ENCODE measurements around the gene SLC26A8.
"Not testable (repeated sequence)": the region's sequence is repeated elsewhere in the genome, so short reads cannot be mapped to it uniquely, and the experiment has no call there.

SLC26A8 gene

DNA sequence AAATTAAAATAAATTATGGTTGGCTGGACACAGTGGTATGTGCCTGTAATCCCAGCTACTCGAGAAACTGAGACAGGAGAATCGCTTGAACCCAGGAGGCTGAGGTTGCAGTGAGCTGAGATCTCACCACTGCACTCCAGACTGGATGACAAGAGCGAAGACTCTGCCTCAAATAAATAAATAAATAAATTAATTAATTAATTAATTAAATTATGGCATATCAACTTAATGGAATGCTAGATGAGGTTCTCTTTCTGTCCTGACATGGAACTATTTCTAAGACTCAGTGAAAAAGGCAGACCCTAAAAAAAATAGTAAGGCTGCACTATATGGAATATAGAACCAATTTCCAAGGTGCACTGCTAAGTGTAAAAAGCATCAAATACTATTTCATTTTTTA, 108.4 kb downstream of the SLC26A8 start:
- Histone ChIP-seq H3K4me3 (ENCODE audit: low read depth in 1 of 2, low read length in 2 of 2) (no peak overlapping the region), H3K36me3 (ENCODE audit: insufficient read depth, low read length) (peaks cover 70% of the 10 kb centered on the region), H3K27me3 (ENCODE audit: insufficient read depth, low read length, poor library complexity) (no peaks in the 10 kb centered on the region), H3K4me2 (ENCODE audit: insufficient read depth, low read length) (peak overlapping the region; percentile 91; the same call in 1 of the 2 replicates), H3K9me3 (ENCODE audit: insufficient read depth, low read length, severe bottlenecking) (peaks cover 13% of the 10 kb centered on the region), H3K4me1 (ENCODE audit: insufficient read depth, low read length) (peaks cover 36% of the 10 kb centered on the region), H2AFZ (ENCODE audit: low read depth, low read length) (no peak overlapping the region), H3K9ac (ENCODE audit: low read depth, low read length) (no peak overlapping the region), H4K20me1 (ENCODE audit: insufficient read depth, low read length) (peaks cover 34% of the 10 kb centered on the region), H3K79me2 (ENCODE audit: insufficient read depth, low read length) (peaks cover 91% of the 10 kb centered on the region), H3K27ac (ENCODE audit: low read length) (no peak overlapping the region)
- ATAC-seq (ENCODE audit: insufficient read depth, low read depth): no peak
- TF ChIP-seq EZH2 (IDR thresholded peaks at IDR 0.05; ENCODE audit: borderline replicate concordance, low read depth, low read length, severe bottlenecking): no peak
- DNase-seq: no peak

DNA sequence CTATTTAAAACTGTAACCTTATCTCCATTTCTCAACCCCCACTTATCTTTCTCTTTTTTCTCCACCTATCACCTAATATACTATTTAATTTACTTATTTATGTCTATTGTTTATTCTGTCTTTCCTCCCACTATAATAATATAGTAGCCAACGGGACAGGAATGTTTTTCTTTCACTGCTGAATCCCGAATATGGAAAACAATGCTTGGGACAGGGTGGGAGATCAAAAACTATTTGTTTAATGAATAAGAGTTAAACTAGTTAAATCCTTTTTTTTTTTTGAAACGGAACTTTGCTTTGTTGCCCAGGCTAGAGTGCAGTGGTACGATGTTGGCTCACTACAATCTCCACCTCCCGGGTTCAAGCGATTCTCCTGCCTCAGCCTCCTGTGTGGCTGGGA, 109.9 kb downstream of the SLC26A8 start:
- Histone ChIP-seq H2AFZ (ENCODE audit: low read depth, low read length) (no peak overlapping the region), H3K4me3 (ENCODE audit: low read depth in 1 of 2, low read length in 2 of 2) (no peak overlapping the region), H3K9me3 (ENCODE audit: insufficient read depth, low read length, severe bottlenecking) (peaks cover 27% of the 10 kb centered on the region), H3K27ac (ENCODE audit: low read length) (no peak overlapping the region), H3K4me2 (ENCODE audit: insufficient read depth, low read length) (no peak overlapping the region), H3K79me2 (ENCODE audit: insufficient read depth, low read length) (peaks cover 90% of the 10 kb centered on the region), H3K4me1 (ENCODE audit: insufficient read depth, low read length) (peaks cover 34% of the 10 kb centered on the region), H3K27me3 (ENCODE audit: insufficient read depth, low read length, poor library complexity) (no peaks in the 10 kb centered on the region), H3K36me3 (ENCODE audit: insufficient read depth, low read length) (peaks cover 78% of the 10 kb centered on the region), H4K20me1 (ENCODE audit: insufficient read depth, low read length) (peaks cover 25% of the 10 kb centered on the region), H3K9ac (ENCODE audit: low read depth, low read length) (no peak overlapping the region)
- ATAC-seq (ENCODE audit: insufficient read depth, low read depth) (no peak), DNase-seq (no peak)
- TF ChIP-seq EZH2 (IDR thresholded peaks at IDR 0.05; ENCODE audit: borderline replicate concordance, low read depth, low read length, severe bottlenecking): no peak
- TF ChIP-seq, protein P1, sequence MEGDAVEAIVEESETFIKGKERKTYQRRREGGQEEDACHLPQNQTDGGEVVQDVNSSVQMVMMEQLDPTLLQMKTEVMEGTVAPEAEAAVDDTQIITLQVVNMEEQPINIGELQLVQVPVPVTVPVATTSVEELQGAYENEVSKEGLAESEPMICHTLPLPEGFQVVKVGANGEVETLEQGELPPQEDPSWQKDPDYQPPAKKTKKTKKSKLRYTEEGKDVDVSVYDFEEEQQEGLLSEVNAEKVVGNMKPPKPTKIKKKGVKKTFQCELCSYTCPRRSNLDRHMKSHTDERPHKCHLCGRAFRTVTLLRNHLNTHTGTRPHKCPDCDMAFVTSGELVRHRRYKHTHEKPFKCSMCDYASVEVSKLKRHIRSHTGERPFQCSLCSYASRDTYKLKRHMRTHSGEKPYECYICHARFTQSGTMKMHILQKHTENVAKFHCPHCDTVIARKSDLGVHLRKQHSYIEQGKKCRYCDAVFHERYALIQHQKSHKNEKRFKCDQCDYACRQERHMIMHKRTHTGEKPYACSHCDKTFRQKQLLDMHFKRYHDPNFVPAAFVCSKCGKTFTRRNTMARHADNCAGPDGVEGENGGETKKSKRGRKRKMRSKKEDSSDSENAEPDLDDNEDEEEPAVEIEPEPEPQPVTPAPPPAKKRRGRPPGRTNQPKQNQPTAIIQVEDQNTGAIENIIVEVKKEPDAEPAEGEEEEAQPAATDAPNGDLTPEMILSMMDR (IDR thresholded peaks at IDR 0.05; ENCODE audit: borderline replicate concordance, extremely low read depth, low read length, poor library complexity, severe bottlenecking): no peak

DNA sequence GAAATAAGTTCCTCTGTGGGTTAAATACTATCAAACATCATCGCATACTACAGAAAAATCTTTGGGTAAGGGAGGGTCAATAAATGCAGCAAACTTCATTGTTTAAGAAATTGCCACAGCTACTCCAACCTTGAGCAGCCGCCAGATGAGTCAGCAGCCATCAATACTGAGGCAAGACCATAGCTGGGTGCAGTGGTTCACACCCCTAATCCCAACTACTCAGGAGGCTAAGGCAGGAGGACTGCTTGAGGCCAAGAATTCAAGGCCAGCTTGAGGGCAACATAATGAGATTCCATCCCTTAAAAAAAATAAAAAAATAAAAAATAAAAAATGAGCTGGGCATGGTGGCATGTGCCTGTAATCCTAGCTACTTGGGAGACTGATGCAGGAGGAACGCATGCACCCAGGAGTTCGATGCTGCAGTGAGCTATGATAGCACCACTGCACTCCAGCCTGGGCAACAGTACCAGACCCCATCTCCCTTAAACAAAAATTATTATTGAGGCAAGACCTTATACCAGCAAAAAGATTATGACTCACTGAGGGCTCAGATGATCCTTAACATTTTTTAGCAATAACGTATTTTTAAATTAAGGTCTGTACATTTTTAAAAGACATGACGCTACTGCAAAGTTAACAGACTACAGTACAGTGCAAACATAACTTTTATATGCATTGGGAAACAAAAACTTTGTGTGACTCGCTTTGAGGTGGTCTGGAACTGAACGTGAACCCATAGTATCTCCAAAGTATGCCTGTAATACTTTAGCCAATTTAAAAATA, 112.4 kb downstream of the SLC26A8 start:
- DNase-seq (no peak), ATAC-seq (ENCODE audit: insufficient read depth, low read depth) (no peak)
- H3K4me1 ChIP-seq (ENCODE audit: insufficient read depth, low read length): peaks cover 9% of the 10 kb centered on the region
- H3K27ac ChIP-seq (ENCODE audit: low read length): no peak overlapping the region
- no peak overlapping the region for H3K4me3 ChIP-seq (ENCODE audit: low read depth in 1 of 2, low read length in 2 of 2)
- no peaks in the 10 kb centered on the region for H3K27me3 ChIP-seq (ENCODE audit: insufficient read depth, low read length, poor library complexity)
- TF ChIP-seq, protein P1 (IDR thresholded peaks at IDR 0.05; ENCODE audit: borderline replicate concordance, extremely low read depth, low read length, poor library complexity, severe bottlenecking): no peak
- no peak for TF ChIP-seq EZH2 (IDR thresholded peaks at IDR 0.05; ENCODE audit: borderline replicate concordance, low read depth, low read length, severe bottlenecking)
- H3K9ac ChIP-seq (ENCODE audit: low read depth, low read length): no peak overlapping the region
- H3K9me3 ChIP-seq (ENCODE audit: insufficient read depth, low read length, severe bottlenecking): peaks cover 38% of the 10 kb centered on the region
- H3K79me2 ChIP-seq (ENCODE audit: insufficient read depth, low read length): peaks cover 89% of the 10 kb centered on the region
- no peak overlapping the region for H3K4me2 ChIP-seq (ENCODE audit: insufficient read depth, low read length)
- H4K20me1 ChIP-seq (ENCODE audit: insufficient read depth, low read length): peaks cover 5% of the 10 kb centered on the region; the same call in 1 of the 2 replicates
- H2AFZ ChIP-seq (ENCODE audit: low read depth, low read length): no peak overlapping the region
- H3K36me3 ChIP-seq (ENCODE audit: insufficient read depth, low read length): peaks cover 78% of the 10 kb centered on the region

DNA sequence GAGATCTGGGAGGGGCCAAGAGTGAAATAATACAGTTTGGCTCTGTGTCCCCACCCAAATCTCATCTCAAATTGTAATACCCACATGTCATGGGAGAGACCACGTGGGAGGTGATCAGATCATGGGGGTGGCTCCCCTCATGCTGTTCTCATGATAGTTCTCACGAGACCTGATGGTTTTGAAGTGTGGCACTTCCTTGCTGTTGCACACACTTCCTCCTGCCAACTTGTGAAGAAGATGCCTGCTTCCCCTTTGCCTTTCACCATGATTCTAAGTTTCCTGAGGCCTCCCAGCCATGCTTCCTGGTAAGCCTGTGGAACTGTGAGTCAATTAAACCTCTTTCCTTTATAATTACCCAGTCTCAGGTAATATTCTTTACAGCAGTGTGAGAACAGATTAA, 114.9 kb downstream of the SLC26A8 start:
- Histone ChIP-seq H3K36me3 (ENCODE audit: insufficient read depth, low read length) (peaks cover 76% of the 10 kb centered on the region), H3K9me3 (ENCODE audit: insufficient read depth, low read length, severe bottlenecking) (peaks cover 38% of the 10 kb centered on the region), H4K20me1 (ENCODE audit: insufficient read depth, low read length) (peaks cover 19% of the 10 kb centered on the region; the same call in 1 of the 2 replicates), H3K79me2 (ENCODE audit: insufficient read depth, low read length) (peaks cover 92% of the 10 kb centered on the region)
- H3K27ac ChIP-seq (ENCODE audit: low read length); H2AFZ ChIP-seq (ENCODE audit: low read depth, low read length); H3K4me2 ChIP-seq (ENCODE audit: insufficient read depth, low read length); ATAC-seq (ENCODE audit: insufficient read depth, low read depth); DNase-seq; H3K4me3 ChIP-seq (ENCODE audit: low read depth in 1 of 2, low read length in 2 of 2); H3K27me3 ChIP-seq (ENCODE audit: insufficient read depth, low read length, poor library complexity); H3K9ac ChIP-seq (ENCODE audit: low read depth, low read length); H3K4me1 ChIP-seq (ENCODE audit: insufficient read depth, low read length): not testable (repeated sequence)

DNA sequence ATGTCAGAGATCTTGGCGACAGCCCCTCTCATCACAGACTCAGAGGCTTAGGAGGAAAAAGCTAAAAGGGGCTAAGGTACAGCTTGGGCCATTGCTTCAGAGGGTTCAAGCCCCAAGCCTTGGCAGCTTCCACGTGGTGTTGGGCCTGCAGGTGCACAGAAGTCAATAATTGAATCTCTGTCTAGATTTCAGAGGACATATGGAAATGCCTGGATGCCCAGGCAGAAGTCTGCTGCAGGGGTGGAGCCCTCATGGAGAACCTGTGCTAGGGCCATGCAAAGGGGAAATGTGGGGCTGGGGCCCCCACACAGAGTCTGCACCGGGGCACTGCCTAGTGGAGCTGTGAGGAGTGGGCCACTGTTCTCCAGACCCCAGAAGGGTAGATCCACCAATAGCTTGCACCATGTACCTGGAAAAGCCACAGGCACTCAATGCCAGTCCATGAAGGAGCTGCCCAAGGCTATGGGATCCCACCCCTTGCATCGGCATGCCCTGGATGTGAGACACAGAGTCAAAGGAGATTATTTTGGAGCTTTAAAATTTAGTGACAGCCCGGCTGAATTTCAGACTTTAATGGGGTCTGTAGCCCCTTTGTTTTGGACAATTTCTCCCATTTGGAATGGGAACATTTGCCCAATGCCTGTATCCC, 115.6 kb downstream of the SLC26A8 start:
- H3K27ac ChIP-seq (ENCODE audit: low read length); H3K4me2 ChIP-seq (ENCODE audit: insufficient read depth, low read length); H3K27me3 ChIP-seq (ENCODE audit: insufficient read depth, low read length, poor library complexity); ATAC-seq (ENCODE audit: insufficient read depth, low read depth); H3K4me3 ChIP-seq (ENCODE audit: low read depth in 1 of 2, low read length in 2 of 2); H3K9ac ChIP-seq (ENCODE audit: low read depth, low read length); H2AFZ ChIP-seq (ENCODE audit: low read depth, low read length); H3K4me1 ChIP-seq (ENCODE audit: insufficient read depth, low read length): not testable (repeated sequence)
- Histone ChIP-seq H3K79me2 (ENCODE audit: insufficient read depth, low read length) (peaks cover 92% of the 10 kb centered on the region), H4K20me1 (ENCODE audit: insufficient read depth, low read length) (peaks cover 23% of the 10 kb centered on the region; the same call in 1 of the 2 replicates), H3K36me3 (ENCODE audit: insufficient read depth, low read length) (peaks cover 75% of the 10 kb centered on the region), H3K9me3 (ENCODE audit: insufficient read depth, low read length, severe bottlenecking) (peaks cover 38% of the 10 kb centered on the region)
- DNase-seq: peak; percentile 26
